ENCODE results near the gene TMEM52.

DNA sequence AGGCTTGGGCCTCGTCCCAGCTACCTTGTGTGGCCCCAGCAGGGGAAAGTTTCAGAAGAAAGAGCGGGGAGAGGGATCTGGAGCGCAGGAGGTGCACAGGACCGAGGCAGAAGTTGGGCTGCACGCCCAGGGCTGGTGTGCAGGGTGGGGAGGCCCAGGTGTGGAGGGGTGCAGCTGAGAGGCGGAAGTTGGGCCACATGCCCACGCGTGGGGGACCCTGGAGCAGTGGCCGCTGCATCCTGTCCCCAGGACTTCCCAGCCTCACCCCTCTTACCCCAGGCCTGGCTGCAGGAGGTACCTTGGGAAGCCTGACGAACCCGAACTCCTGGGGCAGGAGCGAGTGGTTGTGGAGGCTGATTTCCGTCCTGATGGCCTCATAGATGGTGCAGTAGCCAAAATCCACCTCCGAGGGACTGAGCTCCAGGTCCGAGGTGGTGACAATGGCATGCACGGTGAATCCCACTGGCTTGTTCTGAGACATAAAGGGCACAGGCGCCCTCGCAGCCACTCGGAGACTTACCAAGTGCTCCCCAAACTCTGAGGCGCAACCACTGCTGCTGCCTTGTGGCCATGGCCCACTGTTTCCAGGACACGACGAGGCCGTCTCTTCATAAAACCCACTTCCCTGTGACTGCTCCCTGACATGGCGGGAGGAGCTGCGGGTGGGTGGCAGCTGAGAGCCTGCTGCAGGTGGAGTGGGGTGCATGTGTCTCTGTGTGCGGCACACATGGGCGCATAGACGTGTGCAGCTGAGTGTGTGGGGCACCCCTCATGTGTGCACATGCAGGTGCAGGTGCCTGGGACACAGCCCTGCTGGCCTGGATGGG lies 20.4 kb upstream of the TMEM52 start:
- TF ChIP-seq, protein P1, sequence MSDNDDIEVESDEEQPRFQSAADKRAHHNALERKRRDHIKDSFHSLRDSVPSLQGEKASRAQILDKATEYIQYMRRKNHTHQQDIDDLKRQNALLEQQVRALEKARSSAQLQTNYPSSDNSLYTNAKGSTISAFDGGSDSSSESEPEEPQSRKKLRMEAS (IDR thresholded peaks at IDR 0.05), result no peak
- TF ChIP-seq, protein P2, sequence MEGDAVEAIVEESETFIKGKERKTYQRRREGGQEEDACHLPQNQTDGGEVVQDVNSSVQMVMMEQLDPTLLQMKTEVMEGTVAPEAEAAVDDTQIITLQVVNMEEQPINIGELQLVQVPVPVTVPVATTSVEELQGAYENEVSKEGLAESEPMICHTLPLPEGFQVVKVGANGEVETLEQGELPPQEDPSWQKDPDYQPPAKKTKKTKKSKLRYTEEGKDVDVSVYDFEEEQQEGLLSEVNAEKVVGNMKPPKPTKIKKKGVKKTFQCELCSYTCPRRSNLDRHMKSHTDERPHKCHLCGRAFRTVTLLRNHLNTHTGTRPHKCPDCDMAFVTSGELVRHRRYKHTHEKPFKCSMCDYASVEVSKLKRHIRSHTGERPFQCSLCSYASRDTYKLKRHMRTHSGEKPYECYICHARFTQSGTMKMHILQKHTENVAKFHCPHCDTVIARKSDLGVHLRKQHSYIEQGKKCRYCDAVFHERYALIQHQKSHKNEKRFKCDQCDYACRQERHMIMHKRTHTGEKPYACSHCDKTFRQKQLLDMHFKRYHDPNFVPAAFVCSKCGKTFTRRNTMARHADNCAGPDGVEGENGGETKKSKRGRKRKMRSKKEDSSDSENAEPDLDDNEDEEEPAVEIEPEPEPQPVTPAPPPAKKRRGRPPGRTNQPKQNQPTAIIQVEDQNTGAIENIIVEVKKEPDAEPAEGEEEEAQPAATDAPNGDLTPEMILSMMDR (IDR thresholded peaks at IDR 0.05), result no peak
- TF ChIP-seq, protein P3, sequence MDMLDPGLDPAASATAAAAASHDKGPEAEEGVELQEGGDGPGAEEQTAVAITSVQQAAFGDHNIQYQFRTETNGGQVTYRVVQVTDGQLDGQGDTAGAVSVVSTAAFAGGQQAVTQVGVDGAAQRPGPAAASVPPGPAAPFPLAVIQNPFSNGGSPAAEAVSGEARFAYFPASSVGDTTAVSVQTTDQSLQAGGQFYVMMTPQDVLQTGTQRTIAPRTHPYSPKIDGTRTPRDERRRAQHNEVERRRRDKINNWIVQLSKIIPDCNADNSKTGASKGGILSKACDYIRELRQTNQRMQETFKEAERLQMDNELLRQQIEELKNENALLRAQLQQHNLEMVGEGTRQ (IDR thresholded peaks at IDR 0.05), result no peak
- TF ChIP-seq MYC (IDR thresholded peaks at IDR 0.05; ENCODE audit: borderline replicate concordance, low read length) (no peak), RAD21 (conservative IDR thresholded peaks at IDR 0.05 in 1 of 2, IDR thresholded peaks at IDR 0.05 in 1 of 2) (no peak), POLR2A (IDR thresholded peaks at IDR 0.05; ENCODE audit: low read length) (no peak), ESRRA (IDR thresholded peaks at IDR 0.05; ENCODE audit: borderline replicate concordance, low read length) (no peak), MAFK (IDR thresholded peaks at IDR 0.05; ENCODE audit: partially characterized antibody) (no peak), CHD2 (IDR thresholded peaks at IDR 0.05; ENCODE audit: low read length, partially characterized antibody) (no peak), RFX5 (IDR thresholded peaks at IDR 0.05) (no peak)
- TF ChIP-seq, protein P4, sequence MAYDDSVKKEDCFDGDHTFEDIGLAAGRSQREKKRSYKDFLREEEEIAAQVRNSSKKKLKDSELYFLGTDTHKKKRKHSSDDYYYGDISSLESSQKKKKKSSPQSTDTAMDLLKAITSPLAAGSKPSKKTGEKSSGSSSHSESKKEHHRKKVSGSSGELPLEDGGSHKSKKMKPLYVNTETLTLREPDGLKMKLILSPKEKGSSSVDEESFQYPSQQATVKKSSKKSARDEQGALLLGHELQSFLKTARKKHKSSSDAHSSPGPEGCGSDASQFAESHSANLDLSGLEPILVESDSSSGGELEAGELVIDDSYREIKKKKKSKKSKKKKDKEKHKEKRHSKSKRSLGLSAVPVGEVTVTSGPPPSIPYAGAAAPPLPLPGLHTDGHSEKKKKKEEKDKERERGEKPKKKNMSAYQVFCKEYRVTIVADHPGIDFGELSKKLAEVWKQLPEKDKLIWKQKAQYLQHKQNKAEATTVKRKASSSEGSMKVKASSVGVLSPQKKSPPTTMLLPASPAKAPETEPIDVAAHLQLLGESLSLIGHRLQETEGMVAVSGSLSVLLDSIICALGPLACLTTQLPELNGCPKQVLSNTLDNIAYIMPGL (CRISPR knock-in tag; IDR thresholded peaks at IDR 0.05; ENCODE audit: borderline replicate concordance), result no peak
